Measurements from ENCODE around the gene TSNAX.

DNA sequence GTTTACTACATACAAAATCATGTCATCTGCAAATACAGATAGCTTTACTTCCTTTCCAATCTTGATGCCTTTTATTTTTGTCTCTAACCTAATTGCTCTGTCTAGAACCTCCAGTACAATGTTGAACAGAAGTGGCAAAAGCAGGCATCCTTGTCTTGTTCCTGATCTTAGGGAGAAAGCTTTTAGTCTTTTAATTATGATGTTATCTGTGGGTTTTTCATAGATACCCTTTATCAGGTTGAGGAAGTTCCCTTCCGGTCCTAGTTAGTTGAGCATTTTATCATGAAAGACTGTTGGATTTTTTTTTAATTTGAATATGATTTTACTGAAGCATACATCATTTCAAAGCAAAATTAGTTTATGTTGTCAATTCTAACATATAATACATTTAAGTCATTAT is 52.4 kb downstream of the TSNAX start:
- TF ChIP-seq POLR2A (IDR thresholded peaks at IDR 0.05; ENCODE audit: low read depth, low read length): no peak
- no peak for TF ChIP-seq TAF1 (IDR thresholded peaks at IDR 0.05; ENCODE audit: low read depth, low read length)
- no peak for TF ChIP-seq SPI1 (IDR thresholded peaks at IDR 0.05; ENCODE audit: low read depth, low read length)
- TF ChIP-seq POLR2AphosphoS5 (IDR thresholded peaks at IDR 0.05; ENCODE audit: low read depth, low read length): no peak
- TF ChIP-seq PAX5 (IDR thresholded peaks at IDR 0.05; ENCODE audit: insufficient read depth, low read length, severe bottlenecking): no peak
- no peak for TF ChIP-seq POU2F2 (IDR thresholded peaks at IDR 0.05; ENCODE audit: low read depth, low read length)

Data from GM12891 (cell line).